SK-N-SH (cell line): Measurements from ENCODE around the gene TBKBP1. TPM values are rescaled to one million over a fixed set of nuclear protein-coding genes. Genes with fewer than 3 reads are reported as not detected.

Source experiments
- CTCF ChIA-PET: fragments of 300-600, 350-600 bp; formaldehyde crosslinking; extraction: SDS; loops from one replicate; lab custom pipeline; 2021; lab: Yijun Ruan, JAX
- POLR2A ChIA-PET: fragments of 350-600 bp; sonication (Branson Sonifier 250); formaldehyde crosslinking; extraction: SDS; loops from one replicate; lab custom pipeline; 2020; ENCODE audit warnings: antibody characterized with exemption, inconsistent platforms; lab: Yijun Ruan, JAX
- DNase-seq: peaks from one replicate; pipeline ENCODE4 v3.0.0; 2012
- H2AFZ ChIP-seq: fragments of 200-600 bp; sonication (generic); 2 replicates; pipeline ENCODE4 v1.8.1; 2016; ENCODE audit warnings: antibody characterized with exemption, mild to moderate bottlenecking, low read depth
- H3F3A ChIP-seq: fragments of 200-600 bp; sonication (generic); replicated peaks from 2 replicates; pipeline ENCODE3; 2016; ENCODE audit warnings: antibody characterized with exemption, mild to moderate bottlenecking; ENCODE audit not compliant: insufficient read depth
- H3K27ac ChIP-seq, 2 experiments: fragments of 200-500 bp in 1 of 2; fragments of 200-600 bp in 1 of 2; sonication (Bioruptor generic) in 1 of 2; sonication (generic), shearing (Covaris generic) in 1 of 2; 2 replicates each; pipeline versions ENCODE4 v1.5.1 to v1.6.1; 2014 to 2016; ENCODE audit warnings: low read depth in 2 of 2, inconsistent platforms in 1 of 2, low read length in 1 of 2, mild to moderate bottlenecking in 1 of 2, mixed read lengths in 1 of 2
- H3K27me3 ChIP-seq: fragments of 200-600 bp; sonication (generic), shearing (Covaris generic); 2 replicates; pipeline ENCODE4 v1.6.1; 2016; ENCODE audit warnings: mixed run types; ENCODE audit not compliant: insufficient read depth
- H3K36me3 ChIP-seq, 2 experiments: fragments of 200-500 bp in 1 of 2; fragments of 200-600 bp in 1 of 2; sonication (Bioruptor generic) in 1 of 2; sonication (generic) in 1 of 2; replicated peaks in 1 of 2; 2 replicates each; pipeline versions ENCODE3 to v1.5.1; 2014 to 2016; ENCODE audit warnings: low read length in 1 of 2, mild to moderate bottlenecking in 1 of 2; ENCODE audit not compliant: insufficient read depth in 2 of 2, control insufficient read depth in 1 of 2
- H3K4me1 ChIP-seq, 2 experiments: fragments of 200-500 bp in 1 of 2; fragments of 200-600 bp in 1 of 2; sonication (Bioruptor generic) in 1 of 2; sonication (generic), shearing (Covaris generic) in 1 of 2; 2 replicates each; pipeline versions ENCODE4 v1.5.1 to v1.6.1; 2014 to 2016; ENCODE audit warnings: low read depth in 1 of 2, low read length in 1 of 2, mixed run types in 1 of 2; ENCODE audit not compliant: insufficient read depth in 2 of 2, control insufficient read depth in 1 of 2
- H3K4me2 ChIP-seq: fragments of 200-600 bp; sonication (generic), shearing (Covaris generic); 2 replicates; pipeline ENCODE4 v1.6.1; 2017; ENCODE audit warnings: mixed run types
- H3K4me3 ChIP-seq, 2 experiments: fragments of 200-500 bp in 1 of 2; fragments of 200-600 bp in 1 of 2; sonication (Bioruptor generic) in 1 of 2; sonication (generic), shearing (Covaris generic) in 1 of 2; 2 replicates each; pipeline versions ENCODE4 v1.5.1 to v1.8.1; 2014 to 2016; ENCODE audit warnings: low read depth in 2 of 2, inconsistent platforms in 1 of 2, low read length in 1 of 2, mild to moderate bottlenecking in 1 of 2, mixed read lengths in 1 of 2, moderate library complexity in 1 of 2
- H3K79me2 ChIP-seq: fragments of 200-600 bp; sonication (generic); 2 replicates; pipeline ENCODE4 v1.8.1; 2017; ENCODE audit warnings: mild to moderate bottlenecking; ENCODE audit not compliant: insufficient read depth
- H3K9ac ChIP-seq: fragments of 200-600 bp; sonication (generic); 2 replicates; pipeline ENCODE4 v1.6.1; 2017; ENCODE audit warnings: mixed run types
- H3K9me2 ChIP-seq: fragments of 200-600 bp; sonication (generic); 2 replicates; pipeline ENCODE4 v1.6.1; 2017; ENCODE audit warnings: mixed run types
- H3K9me3 ChIP-seq: fragments of 200-600 bp; sonication (generic); 2 replicates; pipeline ENCODE4 v1.6.1; 2017; ENCODE audit warnings: mixed run types, mild to moderate bottlenecking, moderate library complexity
- H4K20me1 ChIP-seq: fragments of 200-600 bp; sonication (generic); 2 replicates; pipeline ENCODE4 v1.6.1; 2017; ENCODE audit warnings: mild to moderate bottlenecking, mixed run types; ENCODE audit not compliant: insufficient read depth
- FOXJ3 ChIP-seq: sonication (generic); formaldehyde crosslinking; IDR thresholded peaks from 2 replicates; pipeline ENCODE4 v1.5.1; 2020; ENCODE audit warnings: mild to moderate bottlenecking, missing genetic modification reagents
- FOXM1 ChIP-seq: IDR thresholded peaks from 2 replicates; pipeline ENCODE4 v1.4.0; 2012; ENCODE audit warnings: low read depth, mild to moderate bottlenecking
- GATA2 ChIP-seq: sonication (generic); formaldehyde crosslinking; IDR thresholded peaks from 2 replicates; pipeline ENCODE4 v1.5.0; 2020; ENCODE audit warnings: mild to moderate bottlenecking, missing genetic modification reagents
- IRF3 ChIP-seq: fragments of 150-350 bp; IDR thresholded peaks from 2 replicates; pipeline ENCODE4 v1.6.1; 2016; ENCODE audit warnings: mild to moderate bottlenecking, low read depth, low read length
- JUND ChIP-seq: IDR thresholded peaks from 2 replicates; pipeline ENCODE4 v1.4.0; 2012
- RAD21 ChIP-seq: IDR thresholded peaks from 2 replicates; pipeline ENCODE4 v1.6.1; 2012; ENCODE audit warnings: mild to moderate bottlenecking, low read length
- REST ChIP-seq: IDR thresholded peaks from 2 replicates; pipeline ENCODE4 v1.6.1; 2012; ENCODE audit warnings: mild to moderate bottlenecking, low read depth, low read length, moderate library complexity
- TAF1 ChIP-seq: IDR thresholded peaks from 2 replicates; pipeline ENCODE4 v1.6.1; 2012; ENCODE audit warnings: low read depth, mild to moderate bottlenecking, low read length, moderate library complexity, borderline replicate concordance
- TEAD4 ChIP-seq: IDR thresholded peaks from 2 replicates; pipeline ENCODE4 v1.4.0; 2012; ENCODE audit warnings: mild to moderate bottlenecking, borderline replicate concordance; ENCODE audit not compliant: insufficient read depth
- WGBS: methylation state at CpG from one replicate; pipeline ENCODE4 v1.1.6; 2017; ENCODE audit warnings: low lambda C conversion rate; 5-methylcytosine and 5-hydroxymethylcytosine counted together
- polyA plus RNA-seq, 3 experiments: library from polyadenylated mRNA; depleted of rRNA; stranded (reverse); fragments of >200 nt; gene quantifications; 2 replicates each; pipeline ENCODE4 v1.2.3, GENCODE V29; 2012
- TF ChIP-seq, protein P1 (sequence below): IDR thresholded peaks from 2 replicates; pipeline ENCODE4; 2012
- TF ChIP-seq, protein P2 (sequence below): fragments of 150-350 bp; IDR thresholded peaks from 2 replicates; pipeline ENCODE4 v1.6.1; 2017; ENCODE audit warnings: antibody characterized with exemption, low read length, low read depth, borderline replicate concordance

The TBKBP1 gene
- polyA plus RNA-seq, 1 of the 3 experiments (the other 2 are of a cell fraction), result 14.4 TPM

DNA sequence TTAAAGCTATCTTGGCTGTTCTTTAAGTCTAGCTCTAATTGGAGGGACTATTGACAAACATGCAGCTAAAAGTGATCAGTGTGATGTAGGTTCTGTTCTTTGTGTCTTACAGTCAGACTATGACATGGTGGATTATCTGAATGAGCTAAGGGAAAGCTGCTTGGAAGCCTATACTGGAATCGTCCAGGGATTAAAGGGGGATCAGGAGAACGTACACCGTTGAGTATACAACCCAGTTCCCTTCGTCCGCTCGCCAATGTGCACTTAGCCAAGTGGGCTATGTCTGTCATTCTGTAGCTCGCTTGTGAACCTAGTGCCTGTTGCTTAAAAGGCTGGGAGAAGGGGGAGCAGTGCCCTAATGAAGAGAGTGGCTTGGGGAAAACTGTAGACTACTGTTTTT lies 15.8 kb upstream of the TBKBP1 start:
- Histone ChIP-seq H3K4me3 (no peak overlapping the region), H3K27ac (no peak overlapping the region), H3K4me1 (no peaks in the 10 kb centered on the region), H3K9me3 (no peaks in the 10 kb centered on the region), H3K36me3 (peaks cover 87 to 99% of the 10 kb centered on the region in 2 experiments), H3K79me2 (peaks cover 47% of the 10 kb centered on the region)
- POLR2A ChIA-PET, result interaction anchor here (2.1 kb wide), 1 partner anchor 9 kb away, joined by 9 read pairs; no protein-coding TSS in a partner anchor
- TF ChIP-seq JUND, result no peak
- TF ChIP-seq RAD21, result no peak
- TF ChIP-seq REST, result no peak
- no peak for TF ChIP-seq IRF3
- TF ChIP-seq, protein P1, sequence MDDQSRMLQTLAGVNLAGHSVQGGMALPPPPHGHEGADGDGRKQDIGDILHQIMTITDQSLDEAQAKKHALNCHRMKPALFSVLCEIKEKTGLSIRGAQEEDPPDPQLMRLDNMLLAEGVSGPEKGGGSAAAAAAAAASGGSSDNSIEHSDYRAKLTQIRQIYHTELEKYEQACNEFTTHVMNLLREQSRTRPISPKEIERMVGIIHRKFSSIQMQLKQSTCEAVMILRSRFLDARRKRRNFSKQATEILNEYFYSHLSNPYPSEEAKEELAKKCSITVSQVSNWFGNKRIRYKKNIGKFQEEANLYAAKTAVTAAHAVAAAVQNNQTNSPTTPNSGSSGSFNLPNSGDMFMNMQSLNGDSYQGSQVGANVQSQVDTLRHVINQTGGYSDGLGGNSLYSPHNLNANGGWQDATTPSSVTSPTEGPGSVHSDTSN, result no peak
- TF ChIP-seq, protein P2, sequence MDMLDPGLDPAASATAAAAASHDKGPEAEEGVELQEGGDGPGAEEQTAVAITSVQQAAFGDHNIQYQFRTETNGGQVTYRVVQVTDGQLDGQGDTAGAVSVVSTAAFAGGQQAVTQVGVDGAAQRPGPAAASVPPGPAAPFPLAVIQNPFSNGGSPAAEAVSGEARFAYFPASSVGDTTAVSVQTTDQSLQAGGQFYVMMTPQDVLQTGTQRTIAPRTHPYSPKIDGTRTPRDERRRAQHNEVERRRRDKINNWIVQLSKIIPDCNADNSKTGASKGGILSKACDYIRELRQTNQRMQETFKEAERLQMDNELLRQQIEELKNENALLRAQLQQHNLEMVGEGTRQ, result no peak
- no peak for TF ChIP-seq TAF1
- TF ChIP-seq GATA2 (CRISPR knock-in tag), result no peak
- TF ChIP-seq FOXM1, result no peak
- no peak for TF ChIP-seq TEAD4
- no peak for TF ChIP-seq FOXJ3 (CRISPR knock-in tag)
- TF ChIP-seq, all 33 proteins: peak for 0
- no peak overlapping the region for H3K9ac ChIP-seq
- H3K9me2 ChIP-seq, result no peaks in the 10 kb centered on the region
- H3F3A ChIP-seq, result peaks cover 72% of the 10 kb centered on the region
- no peaks in the 10 kb centered on the region for H3K27me3 ChIP-seq
- H2AFZ ChIP-seq, result no peak overlapping the region
- no peak for DNase-seq
- CTCF ChIA-PET, result interaction anchor here (0.8 to 11.3 kb wide), 12 partner anchors 8 to 124 kb away, joined by 3 to 167 read pairs (median 4); no protein-coding TSS in a partner anchor
- peaks cover 42% of the 10 kb centered on the region for H4K20me1 ChIP-seq
- WGBS, result 92% methylated on average over 7 of the region's 7 CpGs
- H3K4me2 ChIP-seq, result no peak overlapping the region
